HT-29 (cell line): ENCODE results near the gene ZFPM1. TPM values are rescaled to one million over a fixed set of nuclear protein-coding genes. Genes with fewer than 3 reads are reported as not detected.

Experiments
- DNase-seq: peaks from one replicate; pipeline ENCODE4 v3.0.0-alpha.2; 2015; ENCODE audit warnings: low spot score
- total RNA-seq: library from RNA; depleted of rRNA; stranded (reverse); fragments of >200 nt; shearing (Covaris generic); gene quantifications from 2 replicates; pipeline ENCODE4 v1.2.3, GENCODE V29; 2014

ZFPM1 gene
- total RNA-seq, 1 experiment from 2014 or later, result 15.3 TPM

GRCh38 chr16:88433632-88434352 is 19.3 kb upstream of the ZFPM1 start:
- no peak for DNase-seq

DNA sequence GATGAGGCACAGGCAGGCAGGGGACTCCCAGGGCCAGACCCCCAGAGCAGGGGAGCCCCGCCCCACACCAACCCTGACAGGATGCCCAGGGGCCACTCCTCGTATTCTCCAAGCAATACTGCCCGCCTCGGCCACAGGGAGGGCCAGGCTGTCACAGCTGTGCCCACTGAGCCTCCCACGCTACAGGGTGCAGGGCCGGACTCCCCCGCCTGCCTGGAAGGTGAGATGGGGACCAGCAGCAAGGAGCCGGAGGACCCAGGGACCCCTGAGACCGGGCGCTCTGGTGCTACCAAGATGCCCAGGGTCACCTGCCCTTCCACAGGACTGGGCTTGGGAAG is 18.8 kb upstream of the ZFPM1 start:
- DNase-seq, result no peak

DNA sequence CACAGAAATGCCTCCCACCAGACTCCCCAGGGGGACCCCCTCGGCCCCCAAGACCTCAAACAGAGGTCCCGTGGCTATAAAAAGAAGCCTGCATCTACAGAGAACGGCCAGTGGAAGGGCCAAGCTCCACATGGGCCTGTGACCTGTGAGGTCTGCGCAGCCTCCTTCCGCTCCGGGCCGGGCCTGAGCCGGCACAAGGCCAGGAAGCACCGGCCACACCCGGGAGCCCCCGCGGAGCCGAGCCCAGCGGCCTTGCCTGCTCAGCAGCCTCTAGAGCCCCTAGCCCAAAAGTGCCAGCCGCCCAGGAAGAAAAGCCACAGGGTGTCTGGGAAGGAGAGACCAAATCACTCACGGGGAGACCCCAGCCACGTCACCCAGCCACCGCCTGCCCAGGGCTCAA is 18.3 kb upstream of the ZFPM1 start:
- no peak for DNase-seq

- DNase-seq, result no peak
These were observed 17.4 kb upstream of the ZFPM1 start for GRCh38 chr16:88435437-88436355.

DNA sequence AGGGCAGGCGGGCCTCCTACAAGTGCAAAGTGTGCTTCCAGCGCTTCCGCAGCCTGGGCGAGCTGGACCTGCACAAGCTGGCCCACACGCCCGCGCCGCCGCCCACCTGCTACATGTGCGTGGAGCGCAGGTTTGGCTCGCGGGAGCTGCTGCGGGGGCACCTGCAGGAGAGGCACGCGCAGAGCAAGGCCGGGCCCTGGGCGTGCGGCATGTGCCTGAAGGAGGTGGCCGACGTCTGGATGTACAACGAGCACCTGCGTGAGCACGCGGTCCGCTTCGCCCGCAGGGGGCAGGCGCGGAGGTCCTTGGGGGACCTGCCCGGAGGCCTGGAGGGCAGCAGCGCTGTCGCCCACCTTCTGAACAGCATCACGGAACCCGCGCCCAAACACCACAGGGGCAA is 16.3 kb upstream of the ZFPM1 start:
- no peak for DNase-seq

DNA sequence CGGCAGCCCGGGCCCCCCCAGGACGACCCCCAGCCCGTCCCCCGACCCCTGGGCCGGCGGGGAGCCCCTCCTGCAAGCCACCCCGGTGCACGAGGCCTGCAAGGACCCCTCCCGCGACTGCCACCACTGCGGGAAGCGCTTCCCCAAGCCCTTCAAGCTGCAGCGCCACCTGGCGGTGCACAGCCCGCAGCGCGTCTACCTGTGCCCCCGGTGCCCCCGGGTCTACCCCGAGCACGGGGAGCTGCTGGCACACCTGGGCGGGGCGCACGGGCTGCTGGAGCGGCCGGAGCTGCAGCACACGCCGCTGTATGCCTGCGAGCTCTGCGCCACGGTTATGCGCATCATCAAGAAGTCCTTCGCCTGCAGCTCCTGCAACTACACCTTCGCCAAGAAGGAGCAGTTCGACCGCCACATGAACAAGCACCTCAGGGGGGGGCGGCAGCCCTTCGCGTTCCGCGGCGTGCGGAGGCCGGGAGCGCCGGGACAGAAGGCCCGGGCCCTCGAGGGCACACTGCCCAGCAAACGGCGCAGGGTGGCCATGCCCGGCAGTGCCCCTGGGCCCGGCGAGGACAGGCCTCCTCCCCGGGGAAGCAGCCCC is 15.6 kb upstream of the ZFPM1 start:
- DNase-seq, result peak; percentile 68

DNA sequence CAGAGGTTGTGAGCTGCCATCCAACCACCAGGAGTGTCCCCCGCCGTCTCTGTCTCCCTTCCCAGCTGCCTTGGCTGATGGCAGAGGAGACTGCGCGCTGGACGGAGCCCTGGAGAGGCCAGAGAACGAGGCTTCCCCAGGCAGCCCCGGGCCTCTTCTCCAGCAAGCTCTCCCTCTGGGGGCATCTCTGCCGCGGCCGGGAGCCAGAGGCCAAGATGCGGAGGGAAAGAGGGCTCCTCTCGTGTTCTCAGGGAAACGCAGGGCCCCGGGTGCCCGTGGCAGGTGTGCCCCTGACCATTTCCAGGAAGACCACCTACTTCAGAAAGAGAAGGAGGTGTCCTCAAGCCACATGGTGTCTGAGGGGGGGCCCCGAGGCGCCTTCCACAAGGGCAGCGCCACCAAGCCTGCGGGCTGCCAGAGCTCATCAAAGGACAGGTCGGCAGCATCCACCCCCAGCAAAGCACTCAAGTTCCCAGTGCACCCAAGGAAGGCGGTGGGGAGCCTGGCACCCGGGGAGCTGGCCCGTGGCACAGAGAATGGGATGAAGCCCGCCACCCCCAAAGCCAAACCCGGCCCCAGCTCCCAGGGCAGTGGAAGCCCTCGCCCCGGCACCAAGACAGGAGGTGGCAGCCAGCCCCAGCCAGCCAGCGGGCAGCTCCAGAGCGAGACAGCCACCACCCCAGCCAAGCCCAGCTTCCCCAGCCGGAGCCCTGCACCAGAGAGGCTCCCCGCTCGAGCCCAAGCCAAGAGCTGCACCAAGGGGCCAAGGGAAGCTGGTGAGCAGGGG is 14.8 kb upstream of the ZFPM1 start:
- no peak for DNase-seq

GRCh38 chr16:88439016-88439415 is 14.1 kb upstream of the ZFPM1 start:
- DNase-seq, result no peak

- DNase-seq, result no peak
These were observed 13.4 kb upstream of the ZFPM1 start for GRCh38 chr16:88439706-88440105.

- DNase-seq, result no peak
These were observed 13.0 kb upstream of the ZFPM1 start for GRCh38 chr16:88440111-88440510.

DNA sequence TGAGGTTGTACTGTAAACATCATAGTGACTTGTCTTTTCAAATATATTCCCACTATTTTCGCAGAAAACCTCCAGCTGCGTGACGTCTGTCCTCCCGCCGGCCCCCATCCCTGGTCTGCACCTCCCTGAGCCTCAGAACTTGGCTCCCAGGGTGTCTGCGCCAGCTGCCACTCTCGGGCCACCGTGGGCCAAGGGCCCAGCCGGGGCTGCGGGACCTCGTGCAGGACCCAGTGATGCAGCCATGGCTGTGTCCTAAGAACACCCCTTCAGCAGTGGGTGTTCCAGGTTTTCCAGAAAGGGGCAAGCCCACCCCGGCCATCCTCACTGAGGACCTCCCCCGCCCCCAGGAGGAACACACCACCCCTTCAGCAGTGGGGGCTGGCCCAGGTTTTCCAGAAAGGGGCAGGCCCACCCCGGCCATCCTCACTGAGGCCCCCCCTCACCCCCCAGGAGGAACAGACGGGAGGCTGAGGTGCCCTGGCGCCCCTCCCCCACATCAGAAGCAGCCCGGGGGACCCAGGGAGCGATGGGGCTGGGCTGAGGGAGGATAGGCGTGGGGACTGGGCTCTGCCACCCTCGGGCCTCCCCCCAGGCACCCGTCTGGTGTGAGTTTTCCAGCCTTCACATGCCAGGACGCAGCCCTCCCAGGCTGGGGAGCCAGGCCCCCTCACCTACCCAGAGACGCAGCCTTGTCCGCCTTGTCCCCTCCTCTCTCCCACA is 12.2 kb upstream of the ZFPM1 start:
- no peak for DNase-seq

- DNase-seq, result no peak
These were observed 11.6 kb upstream of the ZFPM1 start for GRCh38 chr16:88441460-88441859.

GRCh38 chr16:88442383-88442726 is 10.7 kb upstream of the ZFPM1 start:
- DNase-seq, result no peak

- peak; percentile 88 for DNase-seq
These were observed 10.1 kb upstream of the ZFPM1 start for GRCh38 chr16:88442727-88443576.

- peak; percentile 49 for DNase-seq
These were observed 8.1 kb upstream of the ZFPM1 start for GRCh38 chr16:88444826-88445582.

DNA sequence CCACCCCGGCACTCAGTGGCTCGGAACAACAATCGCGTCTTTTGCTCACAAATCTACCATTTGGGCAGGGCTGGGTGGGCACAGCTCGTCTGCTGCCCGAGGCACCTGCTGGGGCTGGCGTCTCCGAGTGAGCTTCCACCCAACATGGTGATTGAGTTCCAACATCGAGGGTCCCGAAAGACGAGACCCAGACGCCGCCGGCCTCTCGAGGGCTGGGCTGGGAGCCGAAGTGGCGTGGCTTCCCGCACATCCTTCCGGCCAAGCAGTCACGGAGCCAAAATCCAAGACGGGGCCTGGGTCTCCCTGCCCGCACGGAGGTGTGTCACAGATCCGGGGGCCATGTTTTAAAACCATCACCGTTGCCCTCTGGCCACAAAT is 7.5 kb upstream of the ZFPM1 start:
- no peak for DNase-seq

DNA sequence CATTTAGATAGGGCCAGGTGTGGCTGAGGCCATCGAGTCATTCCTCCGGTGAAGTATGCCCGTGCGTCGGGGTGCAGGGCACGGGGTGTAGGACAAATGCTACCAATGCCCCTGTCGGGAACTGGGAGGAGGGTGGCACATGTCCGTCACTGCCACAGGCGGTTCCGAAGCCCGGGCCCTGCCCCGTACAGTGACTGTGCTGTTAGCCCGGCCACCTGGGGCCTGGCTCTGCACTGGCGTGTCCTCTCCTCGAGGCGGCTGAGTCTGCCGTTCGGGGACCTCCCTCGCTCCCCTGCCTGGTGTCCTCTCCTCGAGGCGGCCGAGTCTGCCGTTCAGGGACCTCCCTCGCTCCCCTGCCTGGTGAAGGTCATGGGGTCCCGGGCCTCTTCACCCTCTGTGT is 7.0 kb upstream of the ZFPM1 start:
- no peak for DNase-seq

- DNase-seq, result no peak
These were observed 6.3 kb upstream of the ZFPM1 start for GRCh38 chr16:88446736-88447135.

- no peak for DNase-seq
These were observed 5.2 kb upstream of the ZFPM1 start for GRCh38 chr16:88447881-88448280.
